ENCODE results near the gene MAPK4. TPM values are rescaled to one million over a fixed set of nuclear protein-coding genes. Genes with fewer than 3 reads are reported as not detected.

MAPK4 gene
- total RNA-seq, 1 experiment from 2014 or later, result 0.21 TPM

DNA sequence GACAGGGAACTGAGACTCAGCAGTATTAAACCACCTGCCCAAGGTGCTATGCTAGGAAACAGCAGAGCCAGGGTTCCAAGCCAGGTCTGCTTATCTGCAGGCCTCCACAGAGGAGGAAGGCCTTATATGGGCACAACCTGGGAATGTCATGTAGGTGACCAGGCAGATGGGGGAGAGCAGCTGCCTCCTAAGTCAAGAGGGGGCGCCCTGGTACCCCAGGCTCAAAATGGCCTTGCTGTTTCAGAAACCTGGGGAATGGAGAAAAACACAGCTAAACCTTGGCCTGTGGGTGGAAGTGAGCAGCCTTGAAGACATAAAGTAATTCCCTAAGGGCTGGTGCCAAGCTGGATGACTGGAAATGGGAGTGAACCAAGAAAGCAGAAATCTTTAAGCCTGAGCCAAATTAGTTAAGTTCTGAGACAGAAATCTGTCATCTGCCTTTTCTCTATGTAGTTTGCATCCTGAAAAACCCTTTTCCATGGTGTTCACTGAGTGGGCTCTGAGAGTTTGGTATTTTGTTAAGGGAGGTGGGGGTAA, 79.1 kb downstream of the MAPK4 start:
- H3K27ac Mint-ChIP-seq (ENCODE audit: low read depth, unreplicated experiment), result no peak overlapping the region
- POLR2A ChIA-PET, result interaction anchor here (1.0 to 1.3 kb wide), 2 partner anchors 11 to 23 kb away, joined by 3 to 4 read pairs; no protein-coding TSS in a partner anchor

GRCh38 chr18:50639711-50640110, 79.8 kb downstream of the MAPK4 start:
- no TSS peak for BruUV-seq (replicated peaks)
- Mint-ChIP-seq H3K9me3 (ENCODE audit: unreplicated experiment) (no peaks in the 10 kb centered on the region), H3K27me3 (ENCODE audit: insufficient read depth, unreplicated experiment) (no peaks in the 10 kb centered on the region), H3K36me3 (ENCODE audit: insufficient read depth, unreplicated experiment) (no peaks in the 10 kb centered on the region), H3K27ac (ENCODE audit: low read depth, unreplicated experiment) (no peak overlapping the region), H3K4me1 (ENCODE audit: insufficient read depth, unreplicated experiment) (peaks cover under 1% of the 10 kb centered on the region), H3K4me3 (ENCODE audit: unreplicated experiment) (no peak overlapping the region)
- intact Hi-C loops (cut with micrococcal nuclease), result loop anchor here (10.0 kb wide), 1 partner anchor 65 kb away; no protein-coding TSS in a partner anchor
- DNase-seq (ENCODE audit: unreplicated experiment), result no peak
- CTCF ChIA-PET, result interaction anchor here (0.7 to 1.3 kb wide), 2 partner anchors 10 to 15 kb away, joined by 3 read pairs; no protein-coding TSS in a partner anchor
- POLR2A ChIA-PET, result interaction anchor here (1.0 to 1.3 kb wide), 2 partner anchors 11 to 24 kb away, joined by 3 to 4 read pairs; no protein-coding TSS in a partner anchor
- TF ChIP-seq CTCF (IDR thresholded peaks at IDR 0.05; ENCODE audit: unreplicated experiment), result no peak

More for the DNA sequence above, 79.1 kb downstream of the MAPK4 start:
- H3K36me3 Mint-ChIP-seq (ENCODE audit: insufficient read depth, unreplicated experiment), result no peaks in the 10 kb centered on the region
- intact Hi-C loops (cut with micrococcal nuclease), result no loop called here
- no peak for TF ChIP-seq CTCF (IDR thresholded peaks at IDR 0.05; ENCODE audit: unreplicated experiment)
- no peak for DNase-seq (ENCODE audit: unreplicated experiment)
- H3K9me3 Mint-ChIP-seq (ENCODE audit: unreplicated experiment), result no peaks in the 10 kb centered on the region
- H3K4me3 Mint-ChIP-seq (ENCODE audit: unreplicated experiment), result no peak overlapping the region
- no TSS peak for BruUV-seq (replicated peaks)
- peaks cover under 1% of the 10 kb centered on the region for H3K4me1 Mint-ChIP-seq (ENCODE audit: insufficient read depth, unreplicated experiment)
- H3K27me3 Mint-ChIP-seq (ENCODE audit: insufficient read depth, unreplicated experiment), result no peaks in the 10 kb centered on the region
- CTCF ChIA-PET, result interaction anchor here (0.7 to 1.3 kb wide), 2 partner anchors 10 to 14 kb away, joined by 3 read pairs; no protein-coding TSS in a partner anchor

DNA sequence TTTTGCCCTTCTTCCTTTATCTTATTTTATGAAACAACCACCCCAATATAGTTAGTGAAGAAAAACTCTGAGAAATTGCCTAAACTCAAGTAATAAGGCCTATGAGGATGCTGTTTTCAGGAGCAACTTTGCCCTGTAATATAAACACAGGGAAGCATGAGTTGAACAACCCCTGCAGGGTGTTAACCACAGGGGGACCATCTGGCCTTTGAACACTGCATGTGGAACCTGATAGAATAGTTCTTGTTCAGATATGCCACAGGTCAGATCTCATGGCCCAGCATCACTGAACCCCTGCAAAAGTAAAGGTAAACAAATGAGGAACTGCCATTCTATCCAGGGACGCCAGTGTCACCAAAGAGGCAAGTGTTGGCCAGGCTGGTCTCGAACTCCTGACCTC, 82.6 kb downstream of the MAPK4 start:
- ChIA-PET POLR2A (no interaction called here), CTCF (no interaction called here)
- Mint-ChIP-seq H3K4me3 (ENCODE audit: unreplicated experiment) (no peak overlapping the region), H3K36me3 (ENCODE audit: insufficient read depth, unreplicated experiment) (peaks cover 5% of the 10 kb centered on the region), H3K9me3 (ENCODE audit: unreplicated experiment) (no peaks in the 10 kb centered on the region), H3K4me1 (ENCODE audit: insufficient read depth, unreplicated experiment) (peaks cover 5% of the 10 kb centered on the region), H3K27me3 (ENCODE audit: insufficient read depth, unreplicated experiment) (no peaks in the 10 kb centered on the region), H3K27ac (ENCODE audit: low read depth, unreplicated experiment) (no peak overlapping the region)
- DNase-seq (ENCODE audit: unreplicated experiment), result no peak
- no TSS peak for BruUV-seq (replicated peaks)
- intact Hi-C loops (cut with micrococcal nuclease), result loop anchor here (10.0 kb wide), 1 partner anchor 68 kb away; no protein-coding TSS in a partner anchor
- no peak for TF ChIP-seq CTCF (IDR thresholded peaks at IDR 0.05; ENCODE audit: unreplicated experiment)

DNA sequence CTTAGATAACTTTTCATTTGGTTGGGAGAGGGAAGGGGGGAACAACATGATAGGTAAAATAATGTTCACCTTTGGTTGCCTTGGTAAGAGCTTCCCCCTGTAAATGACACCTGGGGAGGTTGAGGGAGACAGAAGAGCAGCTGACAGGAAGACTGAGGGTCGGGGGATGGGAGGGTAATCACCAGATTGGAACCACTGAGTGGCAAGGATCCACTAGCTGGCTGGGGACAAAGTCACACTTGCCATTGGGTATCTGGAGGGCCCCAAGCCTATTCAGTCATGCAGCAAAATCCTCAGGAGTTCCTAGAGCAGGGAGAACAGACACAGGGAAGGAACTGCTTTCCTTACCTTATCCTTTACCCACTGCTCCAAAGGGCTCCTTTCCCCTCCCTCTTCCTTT, 84.3 kb downstream of the MAPK4 start:
- H3K36me3 Mint-ChIP-seq (ENCODE audit: insufficient read depth, unreplicated experiment), result peaks cover 5% of the 10 kb centered on the region
- no peaks in the 10 kb centered on the region for H3K27me3 Mint-ChIP-seq (ENCODE audit: insufficient read depth, unreplicated experiment)
- no TSS peak for BruUV-seq (replicated peaks)
- no peak for DNase-seq (ENCODE audit: unreplicated experiment)
- no peak overlapping the region for H3K27ac Mint-ChIP-seq (ENCODE audit: low read depth, unreplicated experiment)
- no peak for TF ChIP-seq CTCF (IDR thresholded peaks at IDR 0.05; ENCODE audit: unreplicated experiment)
- CTCF ChIA-PET, result interaction anchor here (0.6 to 2.7 kb wide), 13 partner anchors 12 to 1698 kb away, joined by 3 to 13 read pairs (median 3); partner anchors contain the start of gene MAPK4
- POLR2A ChIA-PET, result no interaction called here
- no peaks in the 10 kb centered on the region for H3K9me3 Mint-ChIP-seq (ENCODE audit: unreplicated experiment)
- H3K4me3 Mint-ChIP-seq (ENCODE audit: unreplicated experiment), result no peak overlapping the region
- intact Hi-C loops (cut with micrococcal nuclease), result loop anchor here (10.0 kb wide), 1 partner anchor 69 kb away; no protein-coding TSS in a partner anchor
- H3K4me1 Mint-ChIP-seq (ENCODE audit: insufficient read depth, unreplicated experiment), result peaks cover 5% of the 10 kb centered on the region
